K562 (cell line): ENCODE results near the gene KIF23. TPM values are rescaled to one million over a fixed set of nuclear protein-coding genes. Genes with fewer than 3 reads are reported as not detected.

ENCODE experiments used
- ATAC-seq: fragments of 200-7000 bp; cut with Tn5 transposase; 3 replicates; pipeline ENCODE4 v1.9.1; 2020; ENCODE audit warnings: moderate library complexity
- BruUV-seq: library from RNA; stranded (reverse); fragments of 400-500 nt; replicated peaks from 2 replicates; lab custom pipeline; 2021; lab: Mats Ljungman, UMichigan
- CTCF ChIA-PET: fragments of 300-600 bp; formaldehyde crosslinking; extraction: SDS; loops from one replicate; lab custom pipeline; 2021; ENCODE audit warnings: low intra/inter-chr PET ratio; lab: Yijun Ruan, JAX
- POLR2A ChIA-PET: fragments of 300-600, 350-650 bp; sonication (Branson Sonifier 250); formaldehyde crosslinking; extraction: SDS; loops from one replicate; lab custom pipeline; 2021; ENCODE audit warnings: antibody characterized with exemption, inconsistent platforms; lab: Yijun Ruan, JAX
- DNase-seq, 4 experiments: peaks; one replicate each; pipeline versions ENCODE4 v3.0.0 to v3.0.0-alpha.2; 2011 to 2018; ENCODE audit warnings: low spot score in 3 of 4, mixed read lengths in 3 of 4; ENCODE audit errors: extremely low read depth in 1 of 4
- FAIRE-seq: peaks from 2 replicates; lab custom pipeline; 2011; peaks lifted over from hg19 to GRCh38; lab: Jason Lieb, UNC
- H2AFZ ChIP-seq: 2 replicates; pipeline ENCODE4 v1.6.0; 2011; ENCODE audit warnings: low read depth, low read length, control low read depth, inconsistent platforms
- H3K27ac ChIP-seq: fragments of 200-600 bp; 3 replicates; pipeline ENCODE4 v1.8.0; 2011; ENCODE audit warnings: low read depth, mild to moderate bottlenecking, control low read depth, inconsistent platforms, low read length, moderate library complexity, mixed read lengths; ENCODE audit errors: extremely low read depth
- H3K27me3 ChIP-seq, 2 experiments: fragments of 300-600 bp in 1 of 2; 2 replicates in 1 of 2; 3 replicates in 1 of 2; pipeline versions ENCODE4 v1.6.0 to v1.8.0; 2011; ENCODE audit warnings: inconsistent platforms in 2 of 2, low read length in 2 of 2, mild to moderate bottlenecking in 1 of 2, mixed read lengths in 1 of 2, moderate library complexity in 1 of 2; ENCODE audit not compliant: control insufficient read depth in 2 of 2, insufficient read depth in 2 of 2
- H3K36me3 ChIP-seq: fragments of 300-600 bp; 3 replicates; pipeline ENCODE4 v1.8.0; 2011; ENCODE audit warnings: mild to moderate bottlenecking, low read length, inconsistent platforms; ENCODE audit not compliant: control insufficient read depth, insufficient read depth
- H3K4me1 ChIP-seq, 2 experiments: fragments of 200-600 bp in 1 of 2; replicated peaks in 1 of 2; 2 replicates in 1 of 2; 3 replicates in 1 of 2; pipeline versions ENCODE4 v1.5.1 to v1.8.0; 2011; ENCODE audit warnings: inconsistent platforms in 2 of 2, low read length in 2 of 2, mild to moderate bottlenecking in 1 of 2, mixed read lengths in 1 of 2, moderate library complexity in 1 of 2; ENCODE audit not compliant: control insufficient read depth in 2 of 2, insufficient read depth in 2 of 2
- H3K4me2 ChIP-seq: 2 replicates; pipeline ENCODE4 v1.6.1; 2011; ENCODE audit warnings: low read length, control low read depth, inconsistent platforms, mixed read lengths; ENCODE audit not compliant: insufficient read depth
- H3K4me3 ChIP-seq: fragments of 200-600 bp; sonication (generic), shearing (Covaris generic); 2 replicates; pipeline ENCODE4 v1.5.1; 2016; ENCODE audit warnings: control low read depth, inconsistent platforms
- H3K79me2 ChIP-seq: fragments of 200-600 bp; 3 replicates; pipeline ENCODE4 v1.8.0; 2011; ENCODE audit warnings: low read length, inconsistent platforms; ENCODE audit not compliant: control insufficient read depth, insufficient read depth
- H3K9ac ChIP-seq, 2 experiments: 2 replicates each; pipeline versions ENCODE4 v1.6.0 to v1.6.1; 2011; ENCODE audit warnings: low read depth in 2 of 2, low read length in 2 of 2, control low read depth in 1 of 2, inconsistent platforms in 1 of 2, mild to moderate bottlenecking in 1 of 2, mixed read lengths in 1 of 2; ENCODE audit not compliant: insufficient read depth in 1 of 2
- H3K9me1 ChIP-seq: one replicate; pipeline ENCODE4 v1.6.0; 2011; ENCODE audit warnings: inconsistent platforms, mild to moderate bottlenecking, low read length, moderate library complexity; ENCODE audit not compliant: control insufficient read depth, insufficient read depth
- H3K9me3 ChIP-seq: replicated peaks from 2 replicates; pipeline ENCODE4 v1.5.1; 2011; ENCODE audit warnings: low read depth, low read length, inconsistent platforms; ENCODE audit not compliant: control insufficient read depth, insufficient read depth
- H4K20me1 ChIP-seq: replicated peaks from 2 replicates; pipeline ENCODE4 v1.6.1; 2011; ENCODE audit warnings: low read length, inconsistent platforms, mixed read lengths; ENCODE audit not compliant: control insufficient read depth, insufficient read depth
- CEBPG ChIP-seq, 3 experiments: fragments of 200-800 bp in 1 of 3; sonication (Bioruptor generic) in 1 of 3; sonication (generic) in 1 of 3; formaldehyde crosslinking in 1 of 3; IDR thresholded peaks in 2 of 3; conservative IDR thresholded peaks in 1 of 3; 2 replicates each; pipeline versions ENCODE4 v1.6.1 to v1.8.0; 2016 to 2022; ENCODE audit warnings: missing compliant biosample characterization in 2 of 3, missing genetic modification characterization in 2 of 3, mild to moderate bottlenecking in 1 of 3, missing genetic modification reagents in 1 of 3
- MECOM ChIP-seq: fragments of 250-450 bp; sonication (Bioruptor Pico); IDR thresholded peaks from 2 replicates; pipeline ENCODE4 v1.8.0; 2022; ENCODE audit warnings: inconsistent platforms
- ZNF780A ChIP-seq: fragments of 250-450 bp; sonication (Bioruptor Pico); IDR thresholded peaks from 2 replicates; pipeline ENCODE4 v1.5.0; 2021; ENCODE audit warnings: mild to moderate bottlenecking
- WGBS: fragments of 100-300 bp; shearing (Covaris generic); methylation state at CpG from one replicate; pipeline ENCODE4 v1.1.6; 2016; ENCODE audit warnings: low coverage, mixed read lengths; ENCODE audit not compliant: insufficient coverage; ENCODE audit errors: missing lambda C conversion rate; 5-methylcytosine and 5-hydroxymethylcytosine counted together
- in situ Hi-C: fragments of 300-500 bp; cut with MboI; formaldehyde crosslinking; loops from 4 replicates; pipeline ENCODE4 v1.15.0; 2018; ENCODE audit warnings: inconsistent platforms, mixed read lengths
- intact Hi-C: fragments of 100-400 bp; cut with micrococcal nuclease; formaldehyde crosslinking; loops from 2 replicates; pipeline ENCODE4 v1.14.2; 2022
- polyA plus RNA-seq, 8 experiments: library from polyadenylated mRNA; depleted of rRNA in 4 of 8; stranded (reverse) in 5 of 8; unstranded in 3 of 8; fragments of >200 nt; fragmentation: Nextera tagmentation in 2 of 8; fragmentation: Illumina TruSeq in 1 of 8; extraction: Ambion mirVana in 2 of 8; extraction: Trizol in 1 of 8; gene quantifications; 2 replicates each; pipeline versions ENCODE4 v1.2.1 to v1.2.3, GENCODE V29; 2011 to 2014; ENCODE audit warnings: inconsistent platforms in 1 of 8, missing spikeins in 1 of 8
- total RNA-seq, 7 experiments: library from RNA; depleted of rRNA in 6 of 7; stranded (reverse); fragments of >200 nt in 6 of 7; fragmentation: Illumina TruSeq in 2 of 7; extraction: Trizol in 2 of 7; gene quantifications; 2 replicates each; pipeline versions ENCODE4 v1.2.1 to v1.2.3, GENCODE V29; 2011 to 2021; ENCODE audit warnings: low replicate concordance in 1 of 7

Gene KIF23
- total and polyA plus RNA-seq, 9 of the 15 experiments (the other 6 are each of a cell fraction or from before 2014, with no cell fraction given) = 29.4 to 58.2 (median 41.9) TPM

DNA sequence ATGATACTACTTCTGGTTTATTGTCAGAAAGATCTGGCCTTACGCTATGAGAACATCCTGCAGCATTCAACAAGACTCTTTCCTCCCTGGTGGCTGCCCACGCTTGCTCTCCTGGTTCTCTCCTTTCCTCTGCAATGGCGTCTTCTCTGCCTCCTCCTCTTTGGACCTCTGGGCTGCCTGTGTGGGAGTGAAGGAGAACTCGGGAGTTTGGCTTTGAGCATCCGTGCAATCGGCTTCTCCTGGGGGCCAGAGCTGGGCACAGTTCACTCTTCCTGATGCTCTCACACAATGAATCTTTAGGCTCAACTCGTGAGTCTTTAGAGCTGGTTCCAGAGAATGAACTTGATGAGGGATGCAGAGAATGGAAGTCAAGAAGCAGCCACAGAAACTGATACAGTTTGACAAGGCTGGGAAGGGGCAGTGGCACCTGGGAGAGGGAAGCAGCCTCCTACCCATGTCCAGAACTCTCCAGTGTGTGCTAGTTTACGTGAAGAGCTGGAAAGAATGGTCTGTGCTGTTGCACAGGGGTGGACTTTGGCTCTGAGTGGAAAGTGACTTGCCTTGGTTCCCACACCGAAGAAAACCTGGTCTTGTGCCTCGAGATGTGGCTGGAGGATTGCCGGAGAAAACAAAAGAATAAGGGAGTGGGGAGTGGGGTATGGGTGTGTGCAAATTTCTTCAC, 76.3 kb downstream of the KIF23 start (continued):
- TF ChIP-seq MECOM (CRISPR knock-in tag) = no peak

DNA sequence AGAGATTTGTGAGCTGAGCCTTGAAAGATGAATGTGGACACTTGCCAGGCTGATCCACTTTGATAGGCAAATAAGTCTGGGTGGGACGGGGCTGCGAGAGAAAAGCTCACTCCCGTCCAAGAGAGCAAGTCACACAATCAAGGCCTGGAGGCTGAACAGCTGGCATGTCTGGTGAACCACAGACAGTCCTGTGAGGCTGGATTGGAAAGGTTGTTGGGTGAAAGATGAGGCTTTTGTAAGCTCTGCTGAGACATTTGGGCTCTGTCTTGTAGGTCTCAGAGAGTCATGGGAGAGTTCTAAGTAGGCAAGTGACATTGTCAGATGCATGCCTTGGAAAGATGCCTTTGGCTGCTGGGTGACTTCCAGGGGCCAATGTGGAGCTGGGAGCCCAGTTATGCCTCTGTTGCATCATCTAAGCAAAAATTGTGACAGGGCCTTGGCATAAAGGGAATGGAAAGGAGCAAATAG, 76.9 kb downstream of the KIF23 start:
- H3K4me1 ChIP-seq = no peaks in the 10 kb centered on the region
- ATAC-seq (no peak), DNase-seq (no peak), FAIRE-seq (no peak)
- in situ Hi-C loops = no loop called here
- ChIA-PET POLR2A (interaction anchor here (0.6 to 1.1 kb wide), 2 partner anchors 8 to 14 kb away, joined by 3 read pairs; no protein-coding TSS in a partner anchor), CTCF (no interaction called here)
- H3K9ac ChIP-seq = no peak overlapping the region
- H3K4me2 ChIP-seq = no peak overlapping the region
- H4K20me1 ChIP-seq = no peaks in the 10 kb centered on the region
- BruUV-seq = no TSS peak
- no peak for TF ChIP-seq ZNF780A (CRISPR knock-in tag)
- no peak for TF ChIP-seq CEBPG (CRISPR knock-in tag; IDR thresholded peaks at IDR 0.05)
- TF ChIP-seq CEBPG (tag; conservative IDR thresholded peaks at IDR 0.05 in 1 of 2, IDR thresholded peaks at IDR 0.05 in 1 of 2) = peak in 1 of 2 experiments; percentile 17; a peak in 1 of 4 replicates
- no peaks in the 10 kb centered on the region for H3K9me3 ChIP-seq
- intact Hi-C loops = no loop called here
- H3K4me3 ChIP-seq = no peak overlapping the region
- H3K9me1 ChIP-seq = no peaks in the 10 kb centered on the region
- H3K36me3 ChIP-seq = no peaks in the 10 kb centered on the region
- 0% methylated on average over 3 of the region's 3 CpGs for WGBS
- H3K27me3 ChIP-seq = peaks cover 0 to 3% of the 10 kb centered on the region in 2 experiments; a peak in 2 of 5 replicates
- H2AFZ ChIP-seq = no peak overlapping the region
- no peak overlapping the region for H3K27ac ChIP-seq
- H3K79me2 ChIP-seq = no peaks in the 10 kb centered on the region
